HepG2 (cell line): ENCODE data around the gene BRD1. TPM values are rescaled to one million over a fixed set of nuclear protein-coding genes. Genes with fewer than 3 reads are reported as not detected.

Experiments used
- AKNA ChIP-seq: sonication (generic); formaldehyde crosslinking; IDR thresholded peaks from 2 replicates; pipeline ENCODE4 v1.4.0; 2020; ENCODE audit warnings: missing genetic modification reagents, borderline replicate concordance
- CBFB ChIP-seq: sonication (generic); formaldehyde crosslinking; IDR thresholded peaks from 2 replicates; pipeline ENCODE4 v1.4.0; 2020; ENCODE audit warnings: missing genetic modification reagents
- MAX ChIP-seq: IDR thresholded peaks from 2 replicates; pipeline ENCODE4 v1.6.1; 2012; ENCODE audit warnings: inconsistent platforms
- MLX ChIP-seq: IDR thresholded peaks from 2 replicates; pipeline ENCODE4 v1.6.1; 2016
- REL ChIP-seq: sonication (generic); formaldehyde crosslinking; conservative IDR thresholded peaks from 2 replicates; pipeline ENCODE4 v1.8.0; 2022; ENCODE audit warnings: mild to moderate bottlenecking, missing genetic modification reagents, moderate library complexity
- SNAPC2 ChIP-seq: sonication (generic); formaldehyde crosslinking; IDR thresholded peaks from 2 replicates; pipeline ENCODE4 v1.8.1; 2022; ENCODE audit warnings: mild to moderate bottlenecking, missing genetic modification reagents
- YEATS4 ChIP-seq: sonication (generic); formaldehyde crosslinking; IDR thresholded peaks from 2 replicates; pipeline ENCODE4 v1.4.0; 2020; ENCODE audit warnings: missing genetic modification reagents, borderline replicate concordance
- ZBTB42 ChIP-seq: sonication (generic); formaldehyde crosslinking; IDR thresholded peaks from 2 replicates; pipeline ENCODE4 v1.5.0; 2020; ENCODE audit warnings: mild to moderate bottlenecking, missing genetic modification reagents
- ZFP41 ChIP-seq: sonication (generic); formaldehyde crosslinking; IDR thresholded peaks from 2 replicates; pipeline ENCODE4 v1.4.0; 2020; ENCODE audit warnings: mild to moderate bottlenecking, missing genetic modification reagents, borderline replicate concordance
- ZHX2 ChIP-seq, 2 experiments: sonication (generic) in 1 of 2; formaldehyde crosslinking in 1 of 2; IDR thresholded peaks; 2 replicates each; pipeline versions ENCODE4 v1.6.1 to v1.9.0; 2014 to 2022; ENCODE audit warnings: antibody characterized with exemption in 1 of 2, borderline replicate concordance in 1 of 2, inconsistent platforms in 1 of 2, low read depth in 1 of 2, missing genetic modification reagents in 1 of 2
- ZNF225 ChIP-seq: sonication (generic); formaldehyde crosslinking; IDR thresholded peaks from 2 replicates; pipeline ENCODE4 v1.4.0; 2020; ENCODE audit warnings: mild to moderate bottlenecking, missing genetic modification reagents
- polyA plus RNA-seq, 8 experiments: library from polyadenylated mRNA; depleted of rRNA in 3 of 8; stranded (reverse) in 7 of 8; unstranded in 1 of 8; fragments of >200 nt; fragmentation: Illumina TruSeq in 4 of 8; extraction: Trizol in 4 of 8; gene quantifications; 2 replicates each; pipeline versions ENCODE4 v1.2.1 to v1.2.3, GENCODE V29; 2011 to 2016; ENCODE audit warnings: low read depth in 4 of 8, missing spikeins in 1 of 8, mixed read lengths in 1 of 8; ENCODE audit not compliant: insufficient read depth in 1 of 8
- total RNA-seq, 5 experiments: library from RNA; depleted of rRNA; stranded (reverse); fragments of >200 nt; fragmentation: Illumina TruSeq; extraction: Trizol; gene quantifications; 2 replicates each; pipeline ENCODE4 v1.2.3, GENCODE V29; 2016; ENCODE audit warnings: low read depth in 1 of 5

The BRD1 gene
- total and polyA plus RNA-seq, 2 of the 13 experiments (the other 11 are each of a cell fraction or from before 2014, with no cell fraction given): 5.1 to 12.0 TPM

GRCh38 chr22:49768077-49768910 is 59.4 kb downstream of the BRD1 start (continued):
- TF ChIP-seq AKNA (CRISPR knock-in tag): no peak
- TF ChIP-seq REL (CRISPR knock-in tag): no peak
- TF ChIP-seq YEATS4 (CRISPR knock-in tag): no peak
- TF ChIP-seq SNAPC2 (CRISPR knock-in tag): no peak
- no peak for TF ChIP-seq ZNF225 (CRISPR knock-in tag)
- no peak for TF ChIP-seq ZHX2 (IDR thresholded peaks at IDR 0.05; ENCODE audit: low read depth)
- TF ChIP-seq ZHX2 (CRISPR knock-in tag; IDR thresholded peaks at IDR 0.05; ENCODE audit: borderline replicate concordance): no peak
- no peak for TF ChIP-seq ZFP41 (CRISPR knock-in tag)
- no peak for TF ChIP-seq CBFB (CRISPR knock-in tag)
- TF ChIP-seq MAX: no peak
- no peak for TF ChIP-seq ZBTB42 (CRISPR knock-in tag)
- TF ChIP-seq MLX (CRISPR knock-in tag): no peak
